Kidney epithelial cell (primary cell): Measurements from ENCODE around the gene SLCO3A1. TPM values are rescaled to one million over a fixed set of nuclear protein-coding genes. Genes with fewer than 3 reads are reported as not detected.
A peak's percentile ranks its signal among the peaks of the same experiment; 100 is the strongest.

Source experiments
- DNase-seq: peaks from one replicate; pipeline ENCODE4 v3.0.0-alpha.2; 2010; ENCODE audit warnings: low read depth
- H3K27me3 ChIP-seq: 2 replicates; pipeline ENCODE4 v1.6.0; 2011; ENCODE audit warnings: low read length; ENCODE audit not compliant: control insufficient read depth, insufficient read depth
- H3K36me3 ChIP-seq: 2 replicates; pipeline ENCODE4 v1.5.1; 2011; ENCODE audit warnings: low read length; ENCODE audit not compliant: control insufficient read depth, insufficient read depth
- H3K4me3 ChIP-seq: 2 replicates; pipeline ENCODE4 v1.5.1; 2011; ENCODE audit warnings: low read depth, mild to moderate bottlenecking, control low read depth, low read length
- CTCF ChIP-seq: IDR thresholded peaks from 2 replicates; pipeline ENCODE4 v1.5.1; 2011; ENCODE audit warnings: mild to moderate bottlenecking, moderate library complexity, low read length, control low read depth, inconsistent platforms; ENCODE audit not compliant: insufficient read depth, poor library complexity, severe bottlenecking
- total RNA-seq: library from RNA; depleted of rRNA; stranded (reverse); fragments of >200 nt; gene quantifications from 2 replicates; pipeline ENCODE4 v1.2.3, GENCODE V29; 2015

SLCO3A1 gene
- total RNA-seq, 1 donor from 2014 or later: 3.1 TPM

GRCh38 chr15:92048739-92049138 lies 195.2 kb downstream of the SLCO3A1 start:
- no peak for DNase-seq
- no peak for TF ChIP-seq CTCF
- no peaks in the 10 kb centered on the region for H3K36me3 ChIP-seq
- H3K27me3 ChIP-seq: no peaks in the 10 kb centered on the region
- no peak overlapping the region for H3K4me3 ChIP-seq

- TF ChIP-seq CTCF: no peak
- Histone ChIP-seq H3K4me3 (no peak overlapping the region), H3K27me3 (no peaks in the 10 kb centered on the region), H3K36me3 (no peaks in the 10 kb centered on the region)
- no peak for DNase-seq
Observed at GRCh38 chr15:92049290-92049989, 195.9 kb downstream of the SLCO3A1 start.

- H3K4me3 ChIP-seq: no peak overlapping the region
- no peaks in the 10 kb centered on the region for H3K27me3 ChIP-seq
- DNase-seq: no peak
- no peak for TF ChIP-seq CTCF
- H3K36me3 ChIP-seq: no peaks in the 10 kb centered on the region
Observed at GRCh38 chr15:92050220-92050898, 196.9 kb downstream of the SLCO3A1 start.

GRCh38 chr15:92051716-92052115 lies 198.2 kb downstream of the SLCO3A1 start:
- no peaks in the 10 kb centered on the region for H3K27me3 ChIP-seq
- no peak for DNase-seq
- no peak overlapping the region for H3K4me3 ChIP-seq
- H3K36me3 ChIP-seq: no peaks in the 10 kb centered on the region
- TF ChIP-seq CTCF: no peak

- Histone ChIP-seq H3K27me3 (no peaks in the 10 kb centered on the region), H3K36me3 (no peaks in the 10 kb centered on the region), H3K4me3 (no peak overlapping the region)
- TF ChIP-seq CTCF: peak; percentile 38
- no peak for DNase-seq
Observed at GRCh38 chr15:92053753-92054316, 200.3 kb downstream of the SLCO3A1 start.
